ENCODE measurements around the gene BCAP31. TPM values are rescaled to one million over a fixed set of nuclear protein-coding genes. Genes with fewer than 3 reads are reported as not detected.

BCAP31 gene
- total RNA-seq, 1 experiment from 2014 or later = 138 TPM

DNA sequence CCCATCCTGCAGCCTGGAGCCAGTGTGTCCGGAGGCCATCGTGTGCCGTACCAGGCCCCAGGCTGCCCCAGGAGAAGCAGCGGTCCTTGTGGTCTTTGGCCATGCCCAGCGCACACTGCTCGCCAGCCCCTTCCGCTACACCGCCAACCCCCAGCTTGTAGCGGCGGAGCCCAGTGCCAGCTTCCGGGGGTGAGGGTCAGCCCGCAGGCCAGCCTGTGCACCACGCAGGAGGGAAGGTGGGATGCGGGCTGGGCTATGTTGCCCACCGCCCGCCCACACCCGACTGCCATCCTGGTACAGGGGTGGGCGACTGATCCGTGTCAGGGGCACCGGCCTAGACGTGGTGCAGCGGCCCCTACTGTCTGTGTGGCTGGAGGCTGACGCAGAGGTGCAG is 49.0 kb upstream of the BCAP31 start:
- no peaks in the 10 kb centered on the region; the same call in 1 of the 2 replicates for H3K27me3 Mint-ChIP-seq (ENCODE audit: low read depth)

More for the DNA sequence above, 49.0 kb upstream of the BCAP31 start:
- H3K9ac ChIP-seq (ENCODE audit: extremely low read depth, insufficient read length, low read length) = no peak overlapping the region
- no peaks in the 10 kb centered on the region for H3K79me2 ChIP-seq (ENCODE audit: insufficient read depth, low read length)
- H3K4ac ChIP-seq (ENCODE audit: low read depth, low read length) = no peak overlapping the region
- H3K9me3 Mint-ChIP-seq = peaks cover 24 to 54% of the 10 kb centered on the region in 2 experiments
- H3K4me1 Mint-ChIP-seq = no peaks in the 10 kb centered on the region
- H3K9me3 ChIP-seq (ENCODE audit: control insufficient read depth, low read depth, low read length) = no peaks in the 10 kb centered on the region
- H4K5ac ChIP-seq (ENCODE audit: insufficient read length, low read depth, low read length) = no peak overlapping the region
- no peaks in the 10 kb centered on the region for H4K20me1 ChIP-seq (ENCODE audit: control insufficient read depth, insufficient read depth, insufficient read length)
- H3K27ac Mint-ChIP-seq = no peak overlapping the region
- no peak for DNase-seq
- no peak overlapping the region for H3K18ac ChIP-seq (ENCODE audit: insufficient read length, low read depth, low read length)
- H2BK12ac ChIP-seq (ENCODE audit: insufficient read length, low read depth, low read length) = no peak overlapping the region
- H4K91ac ChIP-seq (ENCODE audit: insufficient read length, low read depth, low read length) = no peak overlapping the region
- no peak overlapping the region for H3K27ac ChIP-seq (ENCODE audit: insufficient read length, low read depth, low read length)
- peaks cover 0 to 2% (median 0%) of the 10 kb centered on the region in 3 experiments; a peak in 1 of 7 replicates for H3K36me3 Mint-ChIP-seq (ENCODE audit: insufficient read depth in 1 of 3, low read depth in 3 of 3)
- no peak overlapping the region for H2BK15ac ChIP-seq (ENCODE audit: low read depth, low read length)
- no peak overlapping the region for H2BK20ac ChIP-seq (ENCODE audit: low read depth, low read length, poor library complexity, severe bottlenecking)
- no peak overlapping the region for H3K4me2 ChIP-seq (ENCODE audit: insufficient read depth, insufficient read length, low read length)
- no peak overlapping the region for H4K8ac ChIP-seq (replicated peaks; ENCODE audit: insufficient read length, low read depth, low read length)
- TF ChIP-seq, protein P1, sequence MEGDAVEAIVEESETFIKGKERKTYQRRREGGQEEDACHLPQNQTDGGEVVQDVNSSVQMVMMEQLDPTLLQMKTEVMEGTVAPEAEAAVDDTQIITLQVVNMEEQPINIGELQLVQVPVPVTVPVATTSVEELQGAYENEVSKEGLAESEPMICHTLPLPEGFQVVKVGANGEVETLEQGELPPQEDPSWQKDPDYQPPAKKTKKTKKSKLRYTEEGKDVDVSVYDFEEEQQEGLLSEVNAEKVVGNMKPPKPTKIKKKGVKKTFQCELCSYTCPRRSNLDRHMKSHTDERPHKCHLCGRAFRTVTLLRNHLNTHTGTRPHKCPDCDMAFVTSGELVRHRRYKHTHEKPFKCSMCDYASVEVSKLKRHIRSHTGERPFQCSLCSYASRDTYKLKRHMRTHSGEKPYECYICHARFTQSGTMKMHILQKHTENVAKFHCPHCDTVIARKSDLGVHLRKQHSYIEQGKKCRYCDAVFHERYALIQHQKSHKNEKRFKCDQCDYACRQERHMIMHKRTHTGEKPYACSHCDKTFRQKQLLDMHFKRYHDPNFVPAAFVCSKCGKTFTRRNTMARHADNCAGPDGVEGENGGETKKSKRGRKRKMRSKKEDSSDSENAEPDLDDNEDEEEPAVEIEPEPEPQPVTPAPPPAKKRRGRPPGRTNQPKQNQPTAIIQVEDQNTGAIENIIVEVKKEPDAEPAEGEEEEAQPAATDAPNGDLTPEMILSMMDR (conservative IDR thresholded peaks at IDR 0.05) = no peak
- H3K79me1 ChIP-seq (ENCODE audit: insufficient read depth, low read depth, low read length, poor library complexity, severe bottlenecking) = no peaks in the 10 kb centered on the region
- H3K27me3 ChIP-seq (ENCODE audit: insufficient read depth, low read length) = no peaks in the 10 kb centered on the region
- no peak overlapping the region for H3K14ac ChIP-seq (ENCODE audit: insufficient read depth, low read length)
- H3K4me1 ChIP-seq (ENCODE audit: insufficient read depth, low read length) = no peaks in the 10 kb centered on the region
- no peak overlapping the region for H3K56ac ChIP-seq (ENCODE audit: insufficient read length, low read depth, low read length)
- H2AFZ ChIP-seq (ENCODE audit: low read length) = no peak overlapping the region
- no peak overlapping the region for H2AK5ac ChIP-seq (ENCODE audit: insufficient read length, low read length)
- no peak overlapping the region for H3K23ac ChIP-seq (ENCODE audit: insufficient read length, low read depth, low read length)
- H3K4me3 Mint-ChIP-seq = no peak overlapping the region
- no CpG with 5 or more reads among the region's 23 CpGs for WGBS (ENCODE audit: extremely low coverage, insufficient read length, low lambda C conversion rate)
- H3K23me2 ChIP-seq (ENCODE audit: insufficient read length, low read depth, low read length, poor library complexity, severe bottlenecking) = no peaks in the 10 kb centered on the region
- H2BK5ac ChIP-seq (ENCODE audit: insufficient read length, low read length) = no peak overlapping the region
- no peak overlapping the region for H3T11ph ChIP-seq (ENCODE audit: low read length)
- no peak overlapping the region for H2BK120ac ChIP-seq (ENCODE audit: low read depth, low read length, poor library complexity, severe bottlenecking)
